Mammary epithelial cell (primary cell): ENCODE measurements around the gene CRYM.

Source experiments
- CTCF ChIP-seq, 2 donors: IDR thresholded peaks in 1 of 2; conservative IDR thresholded peaks in 1 of 2; 2 replicates each; pipeline ENCODE4 v1.5.1; 2011 to 2012; ENCODE audit warnings: inconsistent platforms in 2 of 2, low read length in 2 of 2, mild to moderate bottlenecking in 2 of 2, control low read depth in 1 of 2, low read depth in 1 of 2; ENCODE audit not compliant: insufficient read depth in 1 of 2; ENCODE audit errors: extremely low read depth in 1 of 2
- EZH2 ChIP-seq: IDR thresholded peaks from 2 replicates; pipeline ENCODE4 v1.6.1; 2012; ENCODE audit warnings: low read length, inconsistent platforms, borderline replicate concordance

- TF ChIP-seq EZH2, result no peak
- TF ChIP-seq CTCF (conservative IDR thresholded peaks at IDR 0.05 in 1 of 2, IDR thresholded peaks at IDR 0.05 in 1 of 2; ENCODE audit: extremely low read depth in 1 of 2, insufficient read depth in 1 of 2, low read depth in 1 of 2, low read length in 2 of 2), result no peak
Observed at GRCh38 chr16:21327046-21327445, 49.0 kb upstream of the CRYM start.
